Peyer's patch (tissue), 4 donors: ENCODE data around the gene SERGEF.

Experiments used
- POLR2A ChIP-seq, 2 donors: fragments of 450-650 bp; IDR thresholded peaks; one replicate each; pipeline ENCODE4 v1.5.1; 2017; ENCODE audit warnings: antibody characterized with exemption in 2 of 2, mild to moderate bottlenecking in 2 of 2, moderate library complexity in 2 of 2
- TF ChIP-seq, protein P1 (sequence below), 6 experiments: fragments of 450-650 bp in 4 of 6; fragments of 200-600 bp in 2 of 6; sonication (generic) in 1 of 6; IDR thresholded peaks; one replicate each; pipeline ENCODE4 v1.5.1; 2017 to 2019; ENCODE audit warnings: antibody characterized with exemption in 6 of 6, mild to moderate bottlenecking in 3 of 6, moderate library complexity in 1 of 6

DNA sequence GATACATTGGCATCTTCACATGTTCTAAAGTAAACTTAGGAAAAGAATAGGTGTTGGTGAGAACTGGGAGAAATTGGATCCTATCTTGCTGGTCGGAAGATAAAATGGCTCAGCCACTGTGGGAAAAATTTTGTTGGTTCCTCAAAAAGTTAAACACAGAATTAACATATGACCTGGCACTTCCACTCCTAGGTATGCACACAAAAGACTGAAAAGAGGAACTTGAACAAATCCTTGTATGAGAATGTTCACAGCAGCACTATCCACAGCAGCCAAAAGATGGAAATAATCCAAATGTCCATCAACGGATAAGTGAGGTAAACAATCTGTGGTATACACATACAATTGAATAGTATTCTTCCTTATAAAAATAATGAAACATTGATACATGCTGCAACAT lies 38.0 kb upstream of the SERGEF start:
- TF ChIP-seq, protein P1, sequence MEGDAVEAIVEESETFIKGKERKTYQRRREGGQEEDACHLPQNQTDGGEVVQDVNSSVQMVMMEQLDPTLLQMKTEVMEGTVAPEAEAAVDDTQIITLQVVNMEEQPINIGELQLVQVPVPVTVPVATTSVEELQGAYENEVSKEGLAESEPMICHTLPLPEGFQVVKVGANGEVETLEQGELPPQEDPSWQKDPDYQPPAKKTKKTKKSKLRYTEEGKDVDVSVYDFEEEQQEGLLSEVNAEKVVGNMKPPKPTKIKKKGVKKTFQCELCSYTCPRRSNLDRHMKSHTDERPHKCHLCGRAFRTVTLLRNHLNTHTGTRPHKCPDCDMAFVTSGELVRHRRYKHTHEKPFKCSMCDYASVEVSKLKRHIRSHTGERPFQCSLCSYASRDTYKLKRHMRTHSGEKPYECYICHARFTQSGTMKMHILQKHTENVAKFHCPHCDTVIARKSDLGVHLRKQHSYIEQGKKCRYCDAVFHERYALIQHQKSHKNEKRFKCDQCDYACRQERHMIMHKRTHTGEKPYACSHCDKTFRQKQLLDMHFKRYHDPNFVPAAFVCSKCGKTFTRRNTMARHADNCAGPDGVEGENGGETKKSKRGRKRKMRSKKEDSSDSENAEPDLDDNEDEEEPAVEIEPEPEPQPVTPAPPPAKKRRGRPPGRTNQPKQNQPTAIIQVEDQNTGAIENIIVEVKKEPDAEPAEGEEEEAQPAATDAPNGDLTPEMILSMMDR (IDR thresholded peaks at IDR 0.05) = no peak
- no peak for TF ChIP-seq POLR2A (IDR thresholded peaks at IDR 0.05)
